ENCODE results near the gene CDKN1C.

CDKN1C gene

GRCh38 chr11:2904153-2905052, 18.8 kb upstream of the CDKN1C start:
- no peak for ATAC-seq

GRCh38 chr11:2903672-2904011, 18.1 kb upstream of the CDKN1C start:
- no peak for ATAC-seq

GRCh38 chr11:2902784-2903671, 17.5 kb upstream of the CDKN1C start:
- ATAC-seq: no peak

- peak; percentile 93 to 94 for ATAC-seq
Measured at GRCh38 chr11:2901854-2902783, 16.5 kb upstream of the CDKN1C start.

GRCh38 chr11:2901196-2901796, 15.7 kb upstream of the CDKN1C start:
- ATAC-seq: no peak

GRCh38 chr11:2899080-2899783, 13.7 kb upstream of the CDKN1C start:
- no peak for ATAC-seq

GRCh38 chr11:2898366-2899079, 12.9 kb upstream of the CDKN1C start:
- peak; percentile 67 to 69 for ATAC-seq

- no peak for ATAC-seq
Measured at GRCh38 chr11:2897048-2897447, 11.5 kb upstream of the CDKN1C start.

GRCh38 chr11:2896047-2896446, 10.5 kb upstream of the CDKN1C start:
- ATAC-seq: no peak

GRCh38 chr11:2893935-2894334, 8.4 kb upstream of the CDKN1C start:
- no peak for ATAC-seq

GRCh38 chr11:2892967-2893528, 7.5 kb upstream of the CDKN1C start:
- ATAC-seq: peak; percentile 47 to 50

GRCh38 chr11:2892215-2892966, 6.8 kb upstream of the CDKN1C start:
- ATAC-seq: peak; percentile 55 to 59

GRCh38 chr11:2891326-2892214, 6.0 kb upstream of the CDKN1C start:
- ATAC-seq: no peak

- no peak for ATAC-seq
Measured at GRCh38 chr11:2890466-2891294, 5.1 kb upstream of the CDKN1C start.

- no peak for ATAC-seq
Measured at GRCh38 chr11:2889362-2890273, 4.0 kb upstream of the CDKN1C start.

GRCh38 chr11:2888266-2888968, 2.8 kb upstream of the CDKN1C start:
- peak; percentile 39 to 46 for ATAC-seq
